ENCODE measurements around the gene MRAP.
"Not testable (repeated sequence)": the region's sequence is repeated elsewhere in the genome, so short reads cannot be mapped to it uniquely, and the experiment has no call there.

The MRAP gene

GRCh38 chr21:32298658-32299081 is at the start of gene MRAP:
TSS of gene MRAP (plus strand) at chr21:32298855. CDS start at chr21:32298972, 117 bp downstream.
- DNase-seq (ENCODE audit: low read depth) = no peak

- no peak for DNase-seq (ENCODE audit: low read depth)
Observed at GRCh38 chr21:32249511-32250280, 49.0 kb upstream of the MRAP start.

- DNase-seq (ENCODE audit: low read depth) = no peak
Observed at GRCh38 chr21:32252136-32252535, 46.5 kb upstream of the MRAP start.

GRCh38 chr21:32253215-32253641 is 45.4 kb upstream of the MRAP start:
- DNase-seq (ENCODE audit: low read depth) = no peak

GRCh38 chr21:32256251-32256650 is 42.4 kb upstream of the MRAP start:
- DNase-seq (ENCODE audit: low read depth) = no peak

GRCh38 chr21:32256873-32257620 is 41.6 kb upstream of the MRAP start:
- DNase-seq (ENCODE audit: low read depth) = peak; percentile 90

- DNase-seq (ENCODE audit: low read depth) = peak; percentile 76
Observed at GRCh38 chr21:32257962-32258785, 40.5 kb upstream of the MRAP start.

- DNase-seq (ENCODE audit: low read depth) = not testable (repeated sequence)
Observed at GRCh38 chr21:32258786-32259048, 39.9 kb upstream of the MRAP start.

GRCh38 chr21:32260130-32260529 is 38.5 kb upstream of the MRAP start:
- DNase-seq (ENCODE audit: low read depth) = no peak

- DNase-seq (ENCODE audit: low read depth) = no peak
Observed at GRCh38 chr21:32261929-32262328, 36.7 kb upstream of the MRAP start.

- DNase-seq (ENCODE audit: low read depth) = not testable (repeated sequence)
Observed at GRCh38 chr21:32265321-32265720, 33.3 kb upstream of the MRAP start.

GRCh38 chr21:32270748-32271147 is 27.9 kb upstream of the MRAP start:
- DNase-seq (ENCODE audit: low read depth) = no peak

- DNase-seq (ENCODE audit: low read depth) = no peak
Observed at GRCh38 chr21:32276671-32277070, 22.0 kb upstream of the MRAP start.

- no peak for DNase-seq (ENCODE audit: low read depth)
Observed at GRCh38 chr21:32278103-32278502, 20.6 kb upstream of the MRAP start.

GRCh38 chr21:32278518-32279376 is 19.9 kb upstream of the MRAP start, which contains the start of gene MIS18A:
TSS of gene MIS18A (minus strand) at chr21:32279049. CDS start at chr21:32279014, 35 bp downstream.
- peak; percentile 89 for DNase-seq (ENCODE audit: low read depth)

GRCh38 chr21:32279377-32279680 is 19.3 kb upstream of the MRAP start:
- no peak for DNase-seq (ENCODE audit: low read depth)

- no peak for DNase-seq (ENCODE audit: low read depth)
Observed at GRCh38 chr21:32281531-32281930, 17.1 kb upstream of the MRAP start.

GRCh38 chr21:32282992-32283391 is 15.7 kb upstream of the MRAP start:
- DNase-seq (ENCODE audit: low read depth) = no peak

GRCh38 chr21:32285476-32285875 is 13.2 kb upstream of the MRAP start:
- no peak for DNase-seq (ENCODE audit: low read depth)

GRCh38 chr21:32297449-32297848 is 1.2 kb upstream of the MRAP start:
- no peak for DNase-seq (ENCODE audit: low read depth)

- DNase-seq (ENCODE audit: low read depth) = no peak
Observed at GRCh38 chr21:32298148-32298559, 501 bp upstream of the MRAP start.

GRCh38 chr21:32299695-32300094 is 1.0 kb downstream of the MRAP start:
- no peak for DNase-seq (ENCODE audit: low read depth)

Data from fibroblast of the conjunctiva (primary cell).